HG03558 (cell line): Measurements from ENCODE around the gene C3orf22.

Source experiments
- ATAC-seq: cut with Tn5 transposase; IDR thresholded peaks from one replicate; pipeline ENCODE4 v1.9.1; 2021; ENCODE audit warnings: moderate number of reproducible peaks; ENCODE audit not compliant: unreplicated experiment; ENCODE audit errors: extremely low read depth

The C3orf22 gene

DNA sequence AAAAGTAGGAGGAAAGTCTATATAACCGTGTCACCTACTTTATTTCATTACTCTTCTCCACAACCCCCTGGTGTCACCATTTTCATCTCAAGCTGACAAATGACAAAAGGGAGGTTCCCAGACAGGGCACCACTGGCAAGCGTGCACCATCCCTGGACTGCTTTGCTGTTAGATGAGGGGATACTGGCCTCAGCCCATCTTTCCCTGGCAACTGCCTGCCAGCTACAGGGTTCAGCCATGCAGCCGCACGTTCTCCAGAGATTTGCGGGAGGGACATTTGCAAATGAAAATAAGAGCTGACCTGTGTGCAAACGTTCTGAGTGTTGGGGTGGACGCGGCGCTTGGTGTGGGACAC, 41.8 kb downstream of the C3orf22 start:
- no peak for ATAC-seq

- no peak for ATAC-seq
Observed at GRCh38 chr3:126516152-126516935, 42.4 kb downstream of the C3orf22 start.

DNA sequence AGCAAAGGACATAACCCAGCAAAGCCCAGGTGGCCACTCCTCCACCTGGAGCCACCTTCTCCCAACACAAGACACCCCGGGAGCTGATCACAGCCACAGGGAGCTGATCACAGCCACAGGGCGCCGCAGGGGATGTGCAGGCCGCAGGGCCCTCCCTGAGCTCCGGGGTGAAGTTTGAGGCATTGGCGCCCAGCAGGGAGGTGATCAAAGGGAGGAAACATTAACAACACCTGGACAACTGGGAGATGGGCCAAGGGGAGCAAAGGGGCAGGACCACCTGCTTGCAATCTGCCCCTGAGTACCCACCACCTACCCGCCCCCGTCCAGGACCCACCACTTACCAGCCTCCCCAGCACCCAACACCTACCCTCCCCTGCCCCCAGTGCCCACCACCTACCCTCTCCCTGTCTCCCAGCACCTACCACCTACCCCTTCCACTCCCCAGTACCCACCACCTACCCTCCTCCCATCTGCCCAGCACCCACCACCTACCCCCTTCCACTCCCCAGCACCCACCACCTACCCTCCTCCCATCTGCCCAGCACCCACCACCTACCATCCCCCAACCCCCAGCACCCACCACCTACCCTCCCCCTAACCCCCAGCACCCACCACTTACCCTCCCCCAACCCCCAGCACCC, 43.5 kb downstream of the C3orf22 start:
- no peak for ATAC-seq

- no peak for ATAC-seq
Observed at GRCh38 chr3:126514161-126514560, 44.6 kb downstream of the C3orf22 start.

GRCh38 chr3:126512916-126513650, 45.6 kb downstream of the C3orf22 start:
- ATAC-seq, result no peak

GRCh38 chr3:126512026-126512425, 46.7 kb downstream of the C3orf22 start:
- ATAC-seq, result no peak

DNA sequence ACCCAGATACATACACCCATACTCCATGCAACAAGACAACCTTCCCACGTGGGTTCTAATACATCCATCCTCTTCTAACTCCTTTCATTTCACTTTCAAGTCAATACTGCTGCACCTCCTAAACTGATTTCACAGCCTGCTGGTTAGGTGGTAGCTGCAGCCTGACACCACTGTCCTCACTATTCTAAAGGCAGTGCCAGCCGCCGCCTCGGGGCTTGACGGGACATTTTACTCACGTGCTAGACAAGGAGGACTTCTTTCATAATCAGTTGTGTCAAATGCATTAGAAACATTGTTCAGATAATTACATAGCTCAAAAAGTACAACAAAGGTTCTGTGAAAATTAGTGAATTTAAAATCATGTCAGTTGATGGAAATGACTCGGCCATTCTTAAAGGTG, 47.4 kb downstream of the C3orf22 start:
- no peak for ATAC-seq

DNA sequence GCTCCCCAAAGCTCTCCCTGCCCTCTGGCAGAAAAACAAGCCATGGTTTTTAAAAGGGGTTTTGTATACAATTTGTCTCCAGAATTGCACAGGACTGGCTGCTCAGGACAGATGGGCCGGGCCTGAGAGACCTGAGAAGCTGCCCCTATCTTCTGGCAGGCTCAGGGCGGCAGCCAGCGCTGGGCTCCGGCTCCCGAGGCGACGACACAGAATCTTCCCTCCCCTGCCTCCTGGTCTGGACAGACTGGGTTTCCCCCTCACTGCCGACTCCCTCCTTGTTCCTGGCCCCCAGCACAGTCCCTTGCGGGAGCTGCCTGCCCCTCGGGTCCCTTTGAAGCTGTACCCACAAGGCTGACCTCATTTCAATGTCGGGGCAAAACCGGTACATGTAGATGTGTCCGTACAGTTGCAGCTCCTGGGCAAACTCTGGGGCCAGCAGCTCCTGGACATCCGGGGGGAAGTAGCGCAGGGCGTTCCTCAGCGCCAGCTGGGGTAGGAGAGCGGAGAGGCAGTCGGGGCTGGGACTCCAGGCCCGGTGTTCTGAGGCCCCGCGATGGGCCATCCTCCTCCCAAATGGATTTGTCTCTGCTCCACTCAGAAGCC, 48.3 kb downstream of the C3orf22 start:
- ATAC-seq, result no peak

GRCh38 chr3:126509597-126510307, 49.0 kb downstream of the C3orf22 start:
- no peak for ATAC-seq

GRCh38 chr3:126508564-126508964, 50.2 kb downstream of the C3orf22 start:
- no peak for ATAC-seq

DNA sequence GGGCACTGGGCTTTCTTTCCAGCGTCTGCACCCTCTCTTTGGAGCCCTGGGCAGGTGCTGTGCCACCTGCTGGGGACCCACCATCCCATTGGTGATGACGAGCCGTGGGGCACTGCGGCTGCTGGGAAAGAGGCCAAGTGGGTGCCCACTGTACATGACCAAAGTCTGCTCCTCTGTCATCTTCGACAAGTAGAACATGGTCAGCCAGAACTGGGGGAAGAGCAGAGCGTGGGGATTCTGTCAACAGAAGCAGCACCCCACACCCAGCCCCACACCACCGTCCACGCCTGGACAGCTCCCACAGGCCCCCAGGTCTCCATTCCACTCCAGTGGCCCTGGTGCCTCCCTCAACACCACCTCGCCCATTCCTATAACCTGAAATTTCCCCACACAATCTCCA, 50.8 kb downstream of the C3orf22 start:
- no peak for ATAC-seq

- no peak for ATAC-seq
Observed at GRCh38 chr3:126503701-126504100, 55.0 kb downstream of the C3orf22 start.

DNA sequence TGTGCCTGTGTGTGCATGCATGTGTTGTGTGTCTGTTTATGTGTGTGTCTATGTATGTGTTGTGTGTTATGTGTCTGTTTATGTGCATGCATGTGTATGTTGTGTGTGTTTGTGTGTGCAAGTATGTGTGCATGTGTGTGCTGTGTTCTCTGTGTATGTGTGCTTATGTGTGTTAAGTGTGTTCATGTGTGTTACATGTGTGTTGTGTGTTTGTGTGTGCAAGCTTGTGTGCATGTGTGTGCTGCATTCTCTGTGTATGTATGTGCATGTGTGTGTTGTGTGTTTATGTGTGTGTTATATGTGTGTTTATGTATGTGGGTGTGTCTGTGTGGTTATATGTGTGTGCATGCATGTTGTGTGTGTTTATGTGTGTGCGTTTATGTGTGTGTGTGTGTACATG, 56.1 kb downstream of the C3orf22 start:
- ATAC-seq, result no peak

GRCh38 chr3:126501736-126502135, 57.0 kb downstream of the C3orf22 start:
- no peak for ATAC-seq

DNA sequence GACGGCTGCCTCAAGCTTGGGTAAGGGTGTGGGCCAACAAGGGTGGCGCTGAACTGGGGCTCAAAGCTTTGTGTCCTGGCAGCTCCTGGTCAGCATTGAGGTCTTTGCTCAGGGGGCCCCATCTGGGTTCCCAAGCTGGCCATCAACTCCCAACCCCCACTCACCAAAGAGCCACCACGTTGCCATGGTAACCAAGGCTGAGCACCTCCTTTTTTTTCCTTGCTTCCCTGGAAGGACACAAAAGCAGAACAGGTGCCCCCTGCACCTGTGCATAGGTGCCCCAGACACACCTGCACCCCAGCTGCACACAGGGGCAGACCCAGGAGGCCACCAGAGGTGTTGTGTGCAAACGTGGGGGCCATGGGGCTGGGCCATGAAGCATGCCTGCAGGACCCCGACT, 57.7 kb downstream of the C3orf22 start:
- no peak for ATAC-seq

GRCh38 chr3:126500016-126500415, 58.7 kb downstream of the C3orf22 start:
- no peak for ATAC-seq
